B cell (primary cell): ENCODE data around the gene CGB8. TPM values are rescaled to one million over a fixed set of nuclear protein-coding genes. Genes with fewer than 3 reads are reported as not detected.
"Not testable (repeated sequence)": the region's sequence is repeated elsewhere in the genome, so short reads cannot be mapped to it uniquely, and the experiment has no call there.

Source experiments
- ATAC-seq: fragments of 200-7000 bp; cut with Tn5 transposase; one replicate; pipeline ENCODE4 v1.10.0; 2021; ENCODE audit warnings: low read depth, mild to moderate bottlenecking, moderate number of reproducible peaks, moderate library complexity
- CTCF ChIA-PET: fragments of 350-600 bp; sonication (Branson Sonifier 250); formaldehyde crosslinking; loops from one replicate; lab custom pipeline; 2021; ENCODE audit warnings: antibody characterized with exemption, inconsistent platforms; lab: Charles Lee
- POLR2A ChIA-PET: fragments of 350-600 bp; sonication (Branson Sonifier 250); formaldehyde crosslinking; loops from one replicate; lab custom pipeline; 2021; ENCODE audit warnings: antibody characterized with exemption; lab: Charles Lee
- DNase-seq: peaks from one replicate; pipeline ENCODE4 v3.0.0; 2013
- H2AFZ ChIP-seq: 2 replicates; pipeline ENCODE4 v1.6.1; 2012; ENCODE audit warnings: mild to moderate bottlenecking, low read depth, low read length; ENCODE audit not compliant: insufficient read depth, poor library complexity, severe bottlenecking
- H3K27ac ChIP-seq, 2 donors: 1 replicate in 1 of 2; 2 replicates in 1 of 2; pipeline ENCODE4 v1.5.1; 2012 to 2013; ENCODE audit warnings: low read length in 2 of 2, mild to moderate bottlenecking in 2 of 2, moderate library complexity in 1 of 2
- H3K27me3 ChIP-seq, 4 experiments: fragments of 200-600 bp in 1 of 4; sonication (generic) in 1 of 4; replicated peaks in 1 of 4; 1 replicate in 2 of 4; 2 replicates in 2 of 4; pipeline versions ENCODE4 v1.6.1 to v1.7.0; 2013 to 2016; ENCODE audit warnings: low read length in 3 of 4, mild to moderate bottlenecking in 2 of 4, mixed read lengths in 1 of 4, moderate library complexity in 1 of 4; ENCODE audit not compliant: insufficient read depth in 4 of 4, control insufficient read depth in 3 of 4; ENCODE audit errors: control extremely low read depth in 1 of 4
- H3K36me3 ChIP-seq, 2 experiments: replicated peaks in 1 of 2; 1 replicate in 1 of 2; 2 replicates in 1 of 2; pipeline versions ENCODE4 v1.6.1 to v1.7.1; 2013; ENCODE audit warnings: low read length in 1 of 2; ENCODE audit not compliant: insufficient read depth in 2 of 2, control insufficient read depth in 1 of 2; ENCODE audit errors: control extremely low read depth in 1 of 2, extremely low read depth in 1 of 2
- H3K4me1 ChIP-seq, 2 donors: fragments of 200-600 bp in 1 of 2; sonication (generic) in 1 of 2; 1 replicate in 1 of 2; 2 replicates in 1 of 2; pipeline versions ENCODE4 v1.5.1 to v1.6.1; 2013 to 2017; ENCODE audit warnings: low read length in 2 of 2; ENCODE audit not compliant: control insufficient read depth in 2 of 2, insufficient read depth in 2 of 2
- H3K4me2 ChIP-seq: replicated peaks from 2 replicates; pipeline ENCODE3; 2012; ENCODE audit warnings: mild to moderate bottlenecking, low read depth, low read length; ENCODE audit not compliant: poor library complexity, severe bottlenecking
- H3K4me3 ChIP-seq, 5 experiments: fragments of 200-600 bp in 1 of 5; sonication (generic) in 1 of 5; 1 replicate in 3 of 5; 2 replicates in 2 of 5; pipeline versions ENCODE4 v1.5.1 to v1.7.0; 2011 to 2016; ENCODE audit warnings: low read length in 4 of 5, mild to moderate bottlenecking in 4 of 5, low read depth in 2 of 5, control low read depth in 1 of 5, moderate library complexity in 1 of 5; ENCODE audit not compliant: insufficient read depth in 1 of 5; ENCODE audit errors: control extremely low read depth in 1 of 5, extremely low read depth in 1 of 5
- H3K79me2 ChIP-seq: fragments of 200-600 bp; sonication (generic); one replicate; pipeline ENCODE4 v1.6.0; 2016; ENCODE audit warnings: low read length; ENCODE audit not compliant: control insufficient read depth, insufficient read depth
- H3K9ac ChIP-seq: fragments of 200-600 bp; sonication (generic); 2 replicates; pipeline ENCODE4 v1.6.1; 2017; ENCODE audit warnings: mild to moderate bottlenecking, low read length, moderate library complexity
- H3K9me3 ChIP-seq, 3 donors: one replicate each; pipeline versions ENCODE4 v1.6.1 to v1.7.1; 2013; ENCODE audit warnings: low read length in 2 of 3; ENCODE audit not compliant: control insufficient read depth in 2 of 3, insufficient read depth in 1 of 3; ENCODE audit errors: control extremely low read depth in 1 of 3
- H4K20me1 ChIP-seq: 2 replicates; pipeline ENCODE4 v1.6.0; 2012; ENCODE audit warnings: mild to moderate bottlenecking, low read length; ENCODE audit not compliant: insufficient read depth, control insufficient read depth, poor library complexity, severe bottlenecking
- H3K27ac Mint-ChIP-seq: one replicate; pipeline ENCODE4 v1.8.0; 2021; ENCODE audit warnings: mixed read lengths
- H3K27me3 Mint-ChIP-seq: one replicate; pipeline ENCODE4 v1.8.0; 2021; ENCODE audit warnings: mixed read lengths
- H3K4me1 Mint-ChIP-seq: one replicate; pipeline ENCODE4 v1.8.0; 2021; ENCODE audit warnings: mixed read lengths
- H3K4me3 Mint-ChIP-seq: one replicate; pipeline ENCODE4 v1.8.0; 2021; ENCODE audit warnings: mixed read lengths
- H3K9me3 Mint-ChIP-seq: one replicate; pipeline ENCODE4 v1.8.0; 2022; ENCODE audit warnings: mixed read lengths; ENCODE audit not compliant: insufficient read depth
- CTCF ChIP-seq: fragments of 200-600 bp; IDR thresholded peaks from one replicate; pipeline ENCODE4 v1.8.0; 2022; ENCODE audit warnings: antibody characterized with exemption, mild to moderate bottlenecking
- EZH2 ChIP-seq: IDR thresholded peaks from 2 replicates; pipeline ENCODE4 v1.6.1; 2012; ENCODE audit warnings: borderline replicate concordance, low read depth, mild to moderate bottlenecking, moderate library complexity, low read length; ENCODE audit not compliant: insufficient read depth, poor library complexity, severe bottlenecking
- WGBS: methylation state at CpG from one replicate; pipeline ENCODE4 v1.1.5; 2013; ENCODE audit warnings: missing lambda C conversion rate; ENCODE audit not compliant: insufficient coverage; 5-methylcytosine and 5-hydroxymethylcytosine counted together
- intact Hi-C: fragments of 100-400 bp; cut with micrococcal nuclease; formaldehyde crosslinking; loops from one replicate; pipeline ENCODE4 v1.10.0; 2022
- polyA plus RNA-seq: library from polyadenylated mRNA; depleted of rRNA; stranded (reverse); fragments of >200 nt; gene quantifications from 2 replicates; pipeline ENCODE4 v1.2.3, GENCODE V29; 2012
- total RNA-seq, 2 donors: library from RNA; stranded (reverse); fragments of 120-200 nt in 1 of 2; gene quantifications; 1 replicate in 1 of 2; 2 replicates in 1 of 2; pipeline versions ENCODE4 v1.2.3 to v1.2.4, GENCODE V29; 2013 to 2022

CGB8 gene
- total and polyA plus RNA-seq, 2 donors (not counting 1 experiment from before 2014, with no cell fraction given), result not detected

GRCh38 chr19:49019242-49019932, 29.5 kb downstream of the CGB8 start:
- peak; percentile 61 for ATAC-seq
- peak overlapping the region; percentile 89 for H3K4me3 Mint-ChIP-seq

DNA sequence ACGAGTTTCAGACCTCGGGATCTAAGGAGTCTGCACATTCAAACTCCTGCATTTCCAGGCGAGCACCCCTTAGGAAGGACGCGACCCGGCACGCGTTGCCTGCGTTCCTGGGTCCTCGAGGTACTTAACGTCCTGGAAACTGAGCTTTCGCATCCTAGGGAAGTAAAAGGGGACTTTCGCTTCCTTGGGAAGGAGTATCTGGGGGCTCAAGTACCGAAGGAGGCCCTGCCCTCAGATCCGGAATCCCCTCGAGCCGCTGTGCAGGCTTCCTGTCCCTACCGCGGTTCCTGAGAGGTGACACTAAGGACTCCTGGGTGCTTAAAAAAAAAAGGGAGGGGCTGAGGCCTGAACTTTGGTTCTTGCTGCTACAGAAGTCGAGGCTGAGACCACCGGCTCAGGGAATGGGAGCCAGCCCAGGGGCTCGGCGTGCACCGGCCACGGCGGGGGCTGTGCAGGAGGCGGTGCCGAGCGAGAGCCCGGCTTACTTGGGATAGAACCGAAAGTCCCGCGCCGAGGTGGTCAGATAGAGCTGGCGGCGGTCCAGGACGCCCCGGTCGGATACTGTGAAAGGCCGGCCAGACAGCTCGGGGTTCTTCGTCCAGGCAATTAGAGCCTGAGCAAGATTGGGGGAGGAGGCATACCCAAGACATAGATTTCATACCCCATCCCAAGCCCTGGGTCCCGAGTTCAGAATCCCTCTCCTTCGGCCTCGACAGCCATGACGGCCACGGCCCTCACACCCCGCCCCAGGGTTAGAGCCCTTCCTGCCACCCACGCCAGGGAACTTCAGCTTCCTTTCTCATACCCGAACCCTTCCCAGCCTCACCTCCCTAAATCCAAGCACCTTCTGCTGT, 30.3 kb downstream of the CGB8 start:
- ChIA-PET CTCF (interaction anchor here (0.7 to 1.9 kb wide), 8 partner anchors 15 to 179 kb away, joined by 3 to 10 read pairs (median 3); partner anchors contain the start of genes GYS1, LIN7B and RUVBL2), POLR2A (interaction anchor here (1.0 to 1.5 kb wide), 3 partner anchors 25 to 132 kb away, joined by 5 to 7 read pairs (median 5); partner anchors contain the start of genes GYS1 and RUVBL2)
- Mint-ChIP-seq H3K27ac (peak overlapping the region; percentile 64), H3K4me1 (peaks cover 34% of the 10 kb centered on the region), H3K4me3 (peak overlapping the region; percentile 89)
- not testable (repeated sequence) for H3K27me3 ChIP-seq, H3K27me3 Mint-ChIP-seq, H3K27ac ChIP-seq, H3K9me3 ChIP-seq, ATAC-seq, H3K79me2 ChIP-seq, H3K36me3 ChIP-seq, H3K9me3 Mint-ChIP-seq, H4K20me1 ChIP-seq
- H3K4me3 ChIP-seq, result peak overlapping the region in 4 of 5 experiments; percentile 52 to 73 (median 60)
- intact Hi-C loops, result loop anchor here (2.0 kb wide), 1 partner anchor 26 kb away; the partner anchor contains the start of genes GYS1 and RUVBL2
- 4% methylated on average over 29 of the region's 50 CpGs for WGBS
- peaks cover 25 to 40% of the 10 kb centered on the region in 2 donors for H3K4me1 ChIP-seq
- H3K4me2 ChIP-seq, result peak overlapping the region; percentile 99
- H2AFZ ChIP-seq, result peak overlapping the region; percentile 88
- peak overlapping the region; percentile 72 for H3K9ac ChIP-seq
- DNase-seq, result peak; percentile 53

More at GRCh38 chr19:49019242-49019932, 29.5 kb downstream of the CGB8 start:
- TF ChIP-seq CTCF (no peak), EZH2 (no peak)
- WGBS, result 12% methylated on average over 39 of the region's 41 CpGs
- intact Hi-C loops, result loop anchor here (2.0 kb wide), 1 partner anchor 27 kb away; the partner anchor contains the start of genes GYS1 and RUVBL2
- Histone ChIP-seq H2AFZ (peak overlapping the region; percentile 88), H3K4me1 (peaks cover 25 to 40% of the 10 kb centered on the region in 2 donors), H3K4me2 (peak overlapping the region; percentile 99), H3K9me3 (no peaks in the 10 kb centered on the region), H3K79me2 (no peaks in the 10 kb centered on the region), H3K4me3 (peak overlapping the region in 4 of 5 experiments; percentile 52 to 73 (median 60)), H4K20me1 (no peaks in the 10 kb centered on the region), H3K36me3 (peaks cover 0 to 4% of the 10 kb centered on the region in 2 experiments), H3K9ac (peak overlapping the region; percentile 72), H3K27ac (no peak overlapping the region), H3K27me3 (peaks cover 0 to 9% (median 2%) of the 10 kb centered on the region in 4 experiments)
- POLR2A ChIA-PET, result interaction anchor here (0.6 to 1.4 kb wide), 7 partner anchors 22 to 878 kb away, joined by 3 to 6 read pairs (median 4); partner anchors contain the start of genes GYS1, LIN7B and RUVBL2
- no peaks in the 10 kb centered on the region for H3K27me3 Mint-ChIP-seq
- DNase-seq, result peak; percentile 78
- CTCF ChIA-PET, result interaction anchor here (0.7 to 1.9 kb wide), 6 partner anchors 15 to 55 kb away, joined by 3 to 10 read pairs (median 3); no protein-coding TSS in a partner anchor
- no peaks in the 10 kb centered on the region for H3K9me3 Mint-ChIP-seq
- H3K27ac Mint-ChIP-seq, result peak overlapping the region; percentile 64
- H3K4me1 Mint-ChIP-seq, result peaks cover 34% of the 10 kb centered on the region
